Fibroblast of the aortic adventitia (primary cell): ENCODE data around the gene CACNA1D. TPM values are rescaled to one million over a fixed set of nuclear protein-coding genes. Genes with fewer than 3 reads are reported as not detected.

Experiments used
- DNase-seq: peaks from one replicate; pipeline ENCODE4 v3.0.0-alpha.2; 2010; ENCODE audit warnings: low read depth
- H3K4me3 ChIP-seq: 2 replicates; pipeline ENCODE4 v1.5.1; 2011; ENCODE audit warnings: low read depth, mild to moderate bottlenecking, control low read depth, low read length, moderate library complexity
- CTCF ChIP-seq: IDR thresholded peaks from 2 replicates; pipeline ENCODE4 v1.5.1; 2011; ENCODE audit warnings: mild to moderate bottlenecking, low read length, control low read depth, inconsistent platforms; ENCODE audit not compliant: insufficient read depth
- total RNA-seq: library from RNA; depleted of rRNA; stranded (reverse); fragments of >200 nt; gene quantifications from 2 replicates; pipeline ENCODE4 v1.2.3, GENCODE V29; 2012; ENCODE audit warnings: low replicate concordance

CACNA1D gene
- total RNA-seq, 1 donor, result 1.9 TPM

- no peak for TF ChIP-seq CTCF
- DNase-seq, result no peak
- H3K4me3 ChIP-seq, result no peak overlapping the region
Observed at GRCh38 chr3:53705774-53706173, 211.4 kb downstream of the CACNA1D start.

GRCh38 chr3:53707222-53707621 is 212.8 kb downstream of the CACNA1D start:
- no peak overlapping the region for H3K4me3 ChIP-seq
- DNase-seq, result no peak
- TF ChIP-seq CTCF, result no peak

- no peak for TF ChIP-seq CTCF
- no peak overlapping the region for H3K4me3 ChIP-seq
- no peak for DNase-seq
Observed at GRCh38 chr3:53708001-53708621, 213.7 kb downstream of the CACNA1D start.

- no peak for TF ChIP-seq CTCF
- no peak overlapping the region for H3K4me3 ChIP-seq
- no peak for DNase-seq
Observed at GRCh38 chr3:53709256-53709655, 214.8 kb downstream of the CACNA1D start.

- peak; percentile 74 for DNase-seq
Observed at GRCh38 chr3:53709860-53710674, 215.7 kb downstream of the CACNA1D start.

GRCh38 chr3:53711387-53711786 is 217.0 kb downstream of the CACNA1D start:
- TF ChIP-seq CTCF, result no peak
- no peak overlapping the region for H3K4me3 ChIP-seq
- no peak for DNase-seq

More at GRCh38 chr3:53709860-53710674, 215.7 kb downstream of the CACNA1D start:
- H3K4me3 ChIP-seq, result no peak overlapping the region
- peak; percentile 85 for TF ChIP-seq CTCF
